Osteoblast (primary cell): ENCODE results near the gene DCAF12. TPM values are rescaled to one million over a fixed set of nuclear protein-coding genes. Genes with fewer than 3 reads are reported as not detected.

Experiments
- DNase-seq: peaks from one replicate; pipeline ENCODE4 v3.0.0; 2011; ENCODE audit warnings: low spot score, mixed read lengths; ENCODE audit not compliant: insufficient read length; ENCODE audit errors: missing footprints
- H2AFZ ChIP-seq: 2 replicates; pipeline ENCODE4 v1.6.0; 2011; ENCODE audit warnings: mild to moderate bottlenecking, low read length
- H3K27ac ChIP-seq: 2 replicates; pipeline ENCODE4 v1.5.1; 2011; ENCODE audit warnings: mild to moderate bottlenecking, low read depth, low read length, moderate library complexity
- H3K27me3 ChIP-seq: 2 replicates; pipeline ENCODE4 v1.6.0; 2012; ENCODE audit warnings: mild to moderate bottlenecking, control low read depth, inconsistent platforms, low read length, moderate library complexity; ENCODE audit not compliant: insufficient read depth
- H3K36me3 ChIP-seq: 2 replicates; pipeline ENCODE4 v1.5.1; 2011; ENCODE audit warnings: mild to moderate bottlenecking, low read length, control low read depth, moderate library complexity; ENCODE audit not compliant: insufficient read depth
- H3K4me1 ChIP-seq: 2 replicates; pipeline ENCODE4 v1.5.1; 2011; ENCODE audit warnings: mild to moderate bottlenecking, low read length, control low read depth, moderate library complexity; ENCODE audit not compliant: insufficient read depth
- H3K4me2 ChIP-seq: 2 replicates; pipeline ENCODE4 v1.6.0; 2011; ENCODE audit warnings: mild to moderate bottlenecking, low read length; ENCODE audit not compliant: insufficient read depth
- H3K4me3 ChIP-seq: fragments of 200-600 bp; sonication (generic); 3 replicates; pipeline ENCODE4 v1.5.1; 2012; ENCODE audit warnings: mild to moderate bottlenecking, low read length, inconsistent platforms; ENCODE audit not compliant: insufficient read depth
- H3K79me2 ChIP-seq: 2 replicates; pipeline ENCODE4 v1.6.0; 2012; ENCODE audit warnings: mild to moderate bottlenecking, low read length, control low read depth, inconsistent platforms; ENCODE audit not compliant: insufficient read depth
- H3K9me3 ChIP-seq: 2 replicates; pipeline ENCODE4 v1.5.1; 2011; ENCODE audit warnings: low read depth, low read length, control low read depth
- H4K20me1 ChIP-seq: 2 replicates; pipeline ENCODE4 v1.6.0; 2012; ENCODE audit warnings: mild to moderate bottlenecking, low read length, control low read depth; ENCODE audit not compliant: insufficient read depth
- CTCF ChIP-seq: IDR thresholded peaks from 2 replicates; pipeline ENCODE4 v1.5.1; 2011; ENCODE audit warnings: mild to moderate bottlenecking, low read depth, low read length, moderate library complexity; ENCODE audit errors: extremely low read depth
- total RNA-seq: library from RNA; depleted of rRNA; stranded (reverse); fragments of >200 nt; gene quantifications from 2 replicates; pipeline ENCODE4 v1.2.3, GENCODE V29; 2012

Gene DCAF12
- total RNA-seq, 1 donor: 21.4 TPM

- Histone ChIP-seq H3K27ac (no peak overlapping the region), H3K4me1 (no peaks in the 10 kb centered on the region), H3K9me3 (no peaks in the 10 kb centered on the region), H3K4me3 (no peak overlapping the region), H3K36me3 (peaks cover 58% of the 10 kb centered on the region), H2AFZ (no peak overlapping the region), H3K79me2 (no peaks in the 10 kb centered on the region), H3K4me2 (no peak overlapping the region), H4K20me1 (peaks cover 4% of the 10 kb centered on the region), H3K27me3 (no peaks in the 10 kb centered on the region)
- DNase-seq: no peak
- no peak for TF ChIP-seq CTCF
Measured at GRCh38 chr9:34093578-34093977, 32.9 kb downstream of the DCAF12 start.

GRCh38 chr9:34089311-34089710 is 37.2 kb downstream of the DCAF12 start:
- Histone ChIP-seq H3K27me3 (no peaks in the 10 kb centered on the region), H3K36me3 (peaks cover 57% of the 10 kb centered on the region), H3K4me1 (no peaks in the 10 kb centered on the region), H3K79me2 (no peaks in the 10 kb centered on the region), H3K4me3 (no peak overlapping the region), H2AFZ (no peak overlapping the region), H3K4me2 (no peak overlapping the region), H3K27ac (no peak overlapping the region), H4K20me1 (peaks cover 3% of the 10 kb centered on the region), H3K9me3 (no peaks in the 10 kb centered on the region)
- TF ChIP-seq CTCF: no peak
- DNase-seq: no peak

- Histone ChIP-seq H3K4me3 (no peak overlapping the region), H3K27ac (no peak overlapping the region), H3K4me1 (no peaks in the 10 kb centered on the region), H3K27me3 (no peaks in the 10 kb centered on the region), H3K4me2 (no peak overlapping the region), H4K20me1 (peaks cover 3% of the 10 kb centered on the region), H2AFZ (no peak overlapping the region), H3K79me2 (no peaks in the 10 kb centered on the region), H3K9me3 (no peaks in the 10 kb centered on the region), H3K36me3 (peaks cover 47% of the 10 kb centered on the region)
- TF ChIP-seq CTCF: no peak
- DNase-seq: no peak
Measured at GRCh38 chr9:34087370-34087769, 39.1 kb downstream of the DCAF12 start.

- DNase-seq: no peak
- Histone ChIP-seq H3K36me3 (peaks cover 47% of the 10 kb centered on the region), H3K27ac (no peak overlapping the region), H3K4me2 (no peak overlapping the region), H2AFZ (no peak overlapping the region), H3K79me2 (no peaks in the 10 kb centered on the region), H3K4me3 (no peak overlapping the region), H3K9me3 (no peaks in the 10 kb centered on the region), H3K4me1 (no peaks in the 10 kb centered on the region), H4K20me1 (peaks cover 3% of the 10 kb centered on the region), H3K27me3 (no peaks in the 10 kb centered on the region)
- no peak for TF ChIP-seq CTCF
Measured at GRCh38 chr9:34086864-34087263, 39.6 kb downstream of the DCAF12 start.
